ENCODE results near the gene TFPI2. TPM values are rescaled to one million over a fixed set of nuclear protein-coding genes. Genes with fewer than 3 reads are reported as not detected.

TFPI2 gene
- total and polyA plus RNA-seq, 8 donors: 0.28 to 15.2 (median 3.5) TPM; not detected in 1

GRCh38 chr7:93933156-93933555, 42.6 kb upstream of the TFPI2 start:
- TF ChIP-seq POLR2A (IDR thresholded peaks at IDR 0.05) (no peak), POLR2AphosphoS5 (IDR thresholded peaks at IDR 0.05) (no peak), CTCF (IDR thresholded peaks at IDR 0.05) (no peak), EP300 (IDR thresholded peaks at IDR 0.05) (no peak)

GRCh38 chr7:93931655-93932054, 41.1 kb upstream of the TFPI2 start:
- H3K36me3 ChIP-seq: peaks cover 0 to 3% (median 1%) of the 10 kb centered on the region in 4 donors
- H3K27me3 ChIP-seq: no peaks in the 10 kb centered on the region
- no peaks in the 10 kb centered on the region for H3K9me3 ChIP-seq
- H3K27ac ChIP-seq: no peak overlapping the region
- intact Hi-C loops (cut with DNase I; ENCODE audit: low total_unique reads): no loop called here
- peaks cover 0 to 8% (median 4%) of the 10 kb centered on the region in 4 donors for H3K4me1 ChIP-seq
- DNase-seq: no peak
- WGBS, 5 donors: 60 to 84% (median 77%) methylated on average over 3 of the region's 3 CpGs
- TF ChIP-seq CTCF (IDR thresholded peaks at IDR 0.05) (no peak), POLR2A (IDR thresholded peaks at IDR 0.05) (no peak), EP300 (IDR thresholded peaks at IDR 0.05) (no peak), POLR2AphosphoS5 (IDR thresholded peaks at IDR 0.05) (no peak)
- no peak overlapping the region for H3K4me3 ChIP-seq

More at GRCh38 chr7:93933156-93933555, 42.6 kb upstream of the TFPI2 start:
- no peaks in the 10 kb centered on the region for H3K9me3 ChIP-seq
- no peaks in the 10 kb centered on the region for H3K27me3 ChIP-seq
- no peaks in the 10 kb centered on the region for H3K36me3 ChIP-seq
- H3K4me3 ChIP-seq: no peak overlapping the region
- WGBS, 5 donors: 53 to 82% (median 66%) methylated on average over 3 of the region's 3 CpGs
- DNase-seq: no peak
- no peaks in the 10 kb centered on the region for H3K4me1 ChIP-seq
- no peak overlapping the region for H3K27ac ChIP-seq
- intact Hi-C loops (cut with DNase I; ENCODE audit: low total_unique reads): no loop called here

GRCh38 chr7:93927585-93927984, 37.0 kb upstream of the TFPI2 start:
- peak in 1 of 2 donors; percentile 36 for DNase-seq
- no peaks in the 10 kb centered on the region for H3K27me3 ChIP-seq
- H3K4me3 ChIP-seq: no peak overlapping the region
- TF ChIP-seq CTCF (IDR thresholded peaks at IDR 0.05) (no peak), EP300 (IDR thresholded peaks at IDR 0.05) (no peak), POLR2A (IDR thresholded peaks at IDR 0.05) (no peak), POLR2AphosphoS5 (IDR thresholded peaks at IDR 0.05) (no peak)
- intact Hi-C loops (cut with DNase I; ENCODE audit: low total_unique reads): no loop called here
- H3K27ac ChIP-seq: peak overlapping the region in 3 of 5 donors; percentile 8 to 47 (median 44)
- H3K9me3 ChIP-seq: no peaks in the 10 kb centered on the region
- peaks cover 0 to 22% (median 4%) of the 10 kb centered on the region in 4 donors for H3K4me1 ChIP-seq
- peaks cover 0 to 7% (median 4%) of the 10 kb centered on the region in 4 donors for H3K36me3 ChIP-seq
- 74 to 83% (median 77%) methylated on average over 3 of the region's 3 CpGs for WGBS, 5 donors

GRCh38 chr7:93926800-93927199, 36.2 kb upstream of the TFPI2 start:
- WGBS, 5 donors: 41 to 93% (median 63%) methylated on average over 1 of the region's 1 CpG
- intact Hi-C loops (cut with DNase I; ENCODE audit: low total_unique reads): no loop called here
- Histone ChIP-seq H3K4me3 (no peak overlapping the region), H3K27ac (peak overlapping the region in 3 of 5 donors; percentile 8 to 47 (median 44)), H3K9me3 (no peaks in the 10 kb centered on the region), H3K27me3 (peaks cover 0 to 3% (median 0%) of the 10 kb centered on the region in 3 donors), H3K36me3 (peaks cover 0 to 7% (median 4%) of the 10 kb centered on the region in 4 donors), H3K4me1 (peaks cover 0 to 23% (median 8%) of the 10 kb centered on the region in 4 donors)
- TF ChIP-seq EP300 (IDR thresholded peaks at IDR 0.05) (no peak), POLR2A (IDR thresholded peaks at IDR 0.05) (no peak), POLR2AphosphoS5 (IDR thresholded peaks at IDR 0.05) (no peak), CTCF (IDR thresholded peaks at IDR 0.05) (no peak)
- DNase-seq: no peak

All from stomach (tissue), 9 donors.